NCI-H69 (cell line): ENCODE data around the gene HECTD4.
"Not testable (repeated sequence)": the region's sequence is repeated elsewhere in the genome, so short reads cannot be mapped to it uniquely, and the experiment has no call there.

ENCODE experiments used
- DNase-seq: peaks from one replicate; lab custom pipeline; 2025; lab: John Stamatoyannopoulos, UW

Gene HECTD4

GRCh38 chr12:112407683-112408082 is 25.5 kb upstream of the HECTD4 start:
- DNase-seq: not testable (repeated sequence)

- DNase-seq: no peak
Measured at GRCh38 chr12:112406519-112407488, 24.6 kb upstream of the HECTD4 start.

- DNase-seq: no peak
Measured at GRCh38 chr12:112401903-112402498, 19.8 kb upstream of the HECTD4 start.

GRCh38 chr12:112401054-112401453 is 18.8 kb upstream of the HECTD4 start:
- no peak for DNase-seq

- DNase-seq: peak; percentile 43
Measured at GRCh38 chr12:112393328-112393727, 11.1 kb upstream of the HECTD4 start.

GRCh38 chr12:112389922-112390654 is 7.9 kb upstream of the HECTD4 start:
- not testable (repeated sequence) for DNase-seq

GRCh38 chr12:112389228-112389627 is 7.0 kb upstream of the HECTD4 start:
- DNase-seq: no peak

GRCh38 chr12:112386726-112387125 is 4.5 kb upstream of the HECTD4 start:
- no peak for DNase-seq

- DNase-seq: no peak
Measured at GRCh38 chr12:112382866-112383265, 635 bp upstream of the HECTD4 start.

GRCh38 chr12:112381406-112381882 is 787 bp downstream of the HECTD4 start:
- peak; percentile 81 for DNase-seq

- DNase-seq: no peak
Measured at GRCh38 chr12:112380663-112381405, 1.4 kb downstream of the HECTD4 start.

- DNase-seq: peak; percentile 62
Measured at GRCh38 chr12:112375105-112375504, 7.1 kb downstream of the HECTD4 start.

- DNase-seq: no peak
Measured at GRCh38 chr12:112374166-112374740, 8.0 kb downstream of the HECTD4 start.

GRCh38 chr12:112370868-112371510 is 11.2 kb downstream of the HECTD4 start:
- peak; percentile 58 for DNase-seq

- DNase-seq: no peak
Measured at GRCh38 chr12:112370199-112370598, 12.0 kb downstream of the HECTD4 start.

- DNase-seq: no peak
Measured at GRCh38 chr12:112368856-112369255, 13.4 kb downstream of the HECTD4 start.

- no peak for DNase-seq
Measured at GRCh38 chr12:112367965-112368364, 14.3 kb downstream of the HECTD4 start.

- DNase-seq: no peak
Measured at GRCh38 chr12:112362310-112362709, 19.9 kb downstream of the HECTD4 start.

GRCh38 chr12:112361271-112361670 is 21.0 kb downstream of the HECTD4 start:
- DNase-seq: no peak

GRCh38 chr12:112359290-112359689 is 22.9 kb downstream of the HECTD4 start:
- no peak for DNase-seq

GRCh38 chr12:112357214-112357613 is 25.0 kb downstream of the HECTD4 start:
- DNase-seq: no peak
